Mesothelial cell of epicardium (in vitro differentiated cells): ENCODE measurements around the gene NBEAL2. TPM values are rescaled to one million over a fixed set of nuclear protein-coding genes. Genes with fewer than 3 reads are reported as not detected.

Source experiments
- DNase-seq, 2 experiments: peaks; one replicate each; pipeline ENCODE4 v3.0.0; 2021; ENCODE audit warnings: low spot score in 2 of 2; ENCODE audit not compliant: unreplicated experiment in 2 of 2
- H3K27ac Mint-ChIP-seq: 2 replicates; pipeline ENCODE4 v1.8.0; 2021; ENCODE audit warnings: mixed read lengths
- H3K27me3 Mint-ChIP-seq: 2 replicates; pipeline ENCODE4 v1.8.0; 2021; ENCODE audit warnings: low read depth, mixed read lengths
- H3K36me3 Mint-ChIP-seq: 2 replicates; pipeline ENCODE4 v1.8.0; 2021; ENCODE audit warnings: mixed read lengths
- H3K4me1 Mint-ChIP-seq: 2 replicates; pipeline ENCODE4 v1.8.0; 2021; ENCODE audit warnings: mixed read lengths
- H3K4me3 Mint-ChIP-seq: 2 replicates; pipeline ENCODE4 v1.8.0; 2021; ENCODE audit warnings: mild to moderate bottlenecking, moderate library complexity, mixed read lengths
- H3K9me3 Mint-ChIP-seq: 2 replicates; pipeline ENCODE4 v1.8.0; 2021; ENCODE audit warnings: mixed read lengths
- CTCF ChIP-seq: fragments of 200-600 bp; sonication (generic); IDR thresholded peaks from one replicate; pipeline ENCODE4 v1.5.0; 2021; ENCODE audit warnings: antibody characterized with exemption; ENCODE audit not compliant: unreplicated experiment
- total RNA-seq: library from RNA; stranded (reverse); gene quantifications from 3 replicates; pipeline ENCODE4 v1.2.1, GENCODE V29; 2021

NBEAL2 gene
- total RNA-seq, 1 donor from 2014 or later = 86.9 TPM

DNA sequence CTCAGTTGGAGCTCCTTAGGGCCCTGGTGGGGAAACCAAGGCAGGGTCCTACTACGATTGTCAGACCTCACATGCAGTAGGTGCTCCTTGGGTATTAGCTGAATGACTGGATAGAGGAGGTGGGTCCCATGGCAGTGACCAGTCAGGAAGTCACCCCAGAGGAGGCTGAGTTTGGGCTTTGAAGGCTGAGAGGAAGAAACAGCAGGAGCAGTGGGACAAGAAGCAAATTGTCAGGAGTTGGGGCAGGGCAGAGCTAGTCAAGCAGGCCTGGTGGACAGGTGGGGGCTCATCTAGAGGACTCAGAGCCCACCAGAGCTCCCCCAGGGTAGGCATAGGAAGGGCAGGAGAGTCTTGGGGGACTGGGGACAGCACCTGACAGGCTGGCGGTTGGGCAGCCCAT lies 3.1 kb downstream of the NBEAL2 start:
- H3K36me3 Mint-ChIP-seq = no peaks in the 10 kb centered on the region
- TF ChIP-seq CTCF = no peak
- H3K9me3 Mint-ChIP-seq = no peaks in the 10 kb centered on the region
- no peaks in the 10 kb centered on the region for H3K27me3 Mint-ChIP-seq
- no peak for DNase-seq
- H3K4me1 Mint-ChIP-seq = peaks cover 47% of the 10 kb centered on the region
- H3K4me3 Mint-ChIP-seq = peak overlapping the region; percentile 22
- peak overlapping the region; percentile 94 for H3K27ac Mint-ChIP-seq

GRCh38 chr3:46984591-46985459 lies 5.4 kb downstream of the NBEAL2 start:
- H3K36me3 Mint-ChIP-seq = peaks cover 5% of the 10 kb centered on the region
- no peaks in the 10 kb centered on the region for H3K27me3 Mint-ChIP-seq
- peaks cover 38% of the 10 kb centered on the region for H3K4me1 Mint-ChIP-seq
- peak overlapping the region; percentile 12 for H3K27ac Mint-ChIP-seq
- no peak overlapping the region for H3K4me3 Mint-ChIP-seq
- DNase-seq = no peak
- no peaks in the 10 kb centered on the region for H3K9me3 Mint-ChIP-seq
- no peak for TF ChIP-seq CTCF

GRCh38 chr3:46985588-46985987 lies 6.1 kb downstream of the NBEAL2 start:
- H3K27ac Mint-ChIP-seq = no peak overlapping the region
- TF ChIP-seq CTCF = no peak
- DNase-seq = no peak
- no peaks in the 10 kb centered on the region for H3K27me3 Mint-ChIP-seq
- peaks cover 34% of the 10 kb centered on the region for H3K4me1 Mint-ChIP-seq
- H3K4me3 Mint-ChIP-seq = no peak overlapping the region
- peaks cover 6% of the 10 kb centered on the region for H3K36me3 Mint-ChIP-seq
- no peaks in the 10 kb centered on the region for H3K9me3 Mint-ChIP-seq

DNA sequence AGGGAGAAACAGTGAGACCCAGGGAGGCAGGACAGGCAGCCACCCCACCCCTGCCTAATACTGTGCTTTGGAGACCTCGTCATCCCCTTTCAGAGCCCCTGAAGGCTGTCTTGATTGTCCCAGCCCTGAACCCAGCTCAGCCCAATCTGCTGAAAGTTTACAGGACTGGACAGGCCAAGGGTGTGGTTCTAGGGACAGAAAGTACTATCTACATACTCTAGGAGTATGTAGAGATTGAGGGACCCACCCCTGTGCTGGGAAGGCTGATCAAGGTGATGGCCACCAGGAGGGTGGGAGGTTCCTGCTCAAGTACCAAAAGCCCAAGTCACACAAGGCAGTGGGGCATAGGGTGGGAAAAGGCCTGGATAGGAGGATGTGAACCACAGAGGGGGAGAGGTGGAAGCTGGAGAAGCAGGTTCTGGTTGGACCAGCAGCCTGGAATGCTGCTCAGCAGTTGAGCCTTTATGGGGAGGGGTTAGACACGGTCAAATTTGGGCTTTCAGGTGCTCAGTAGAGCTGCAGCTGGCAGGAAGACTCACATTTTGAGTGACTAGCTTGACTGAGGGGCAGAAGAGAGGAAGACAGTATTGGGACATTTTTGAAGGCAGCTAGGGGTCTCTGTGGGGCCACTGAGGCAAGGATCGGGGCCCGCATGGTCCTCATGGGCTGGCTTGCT lies 6.7 kb downstream of the NBEAL2 start:
- no peak for DNase-seq
- no peak for TF ChIP-seq CTCF
- Mint-ChIP-seq H3K4me3 (no peak overlapping the region), H3K27me3 (no peaks in the 10 kb centered on the region), H3K36me3 (peaks cover 6% of the 10 kb centered on the region), H3K9me3 (no peaks in the 10 kb centered on the region), H3K27ac (no peak overlapping the region), H3K4me1 (peaks cover 30% of the 10 kb centered on the region)

DNA sequence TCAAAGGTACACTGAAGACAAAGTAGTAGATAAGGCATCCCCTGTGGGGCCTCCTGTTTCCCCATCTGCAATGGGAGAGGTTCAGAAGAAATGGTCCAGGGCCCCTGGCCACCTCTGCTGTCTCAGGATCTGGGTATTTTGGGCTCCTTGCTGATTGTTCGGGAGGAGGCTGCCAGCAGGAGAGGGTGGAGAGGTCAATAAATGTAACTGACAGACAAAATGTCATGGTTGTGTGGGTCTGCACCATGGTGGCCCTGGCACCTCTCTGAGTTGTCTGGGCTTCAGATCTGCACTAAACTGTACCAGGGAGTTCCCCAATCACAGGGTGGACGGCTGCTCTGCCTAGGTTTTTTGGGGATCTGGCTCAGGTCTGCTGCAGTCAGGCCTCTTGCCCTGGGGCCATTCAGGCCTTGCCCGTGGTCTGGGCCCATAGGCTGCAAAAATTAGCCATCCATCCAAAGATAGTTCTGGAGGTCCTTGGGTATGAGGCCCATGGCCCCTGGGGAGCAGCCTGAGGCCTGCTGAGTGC lies 7.4 kb downstream of the NBEAL2 start:
- Mint-ChIP-seq H3K27me3 (no peaks in the 10 kb centered on the region), H3K9me3 (no peaks in the 10 kb centered on the region), H3K27ac (no peak overlapping the region), H3K4me3 (no peak overlapping the region), H3K4me1 (peaks cover 25% of the 10 kb centered on the region), H3K36me3 (peaks cover 6% of the 10 kb centered on the region)
- TF ChIP-seq CTCF = no peak
- no peak for DNase-seq
